GM19035 (cell line): Measurements from ENCODE around the gene ZNF397.

ENCODE experiments used
- ATAC-seq: cut with Tn5 transposase; IDR thresholded peaks from one replicate; pipeline ENCODE4 v1.9.1; 2021; ENCODE audit not compliant: unreplicated experiment

ZNF397 gene

GRCh38 chr18:35245719-35246317 lies 5.0 kb downstream of the ZNF397 start:
- ATAC-seq = no peak

GRCh38 chr18:35246831-35247230 lies 6.0 kb downstream of the ZNF397 start:
- ATAC-seq = no peak

- ATAC-seq = no peak
Measured at GRCh38 chr18:35247412-35248249, 6.8 kb downstream of the ZNF397 start.

GRCh38 chr18:35248429-35248828 lies 7.6 kb downstream of the ZNF397 start:
- no peak for ATAC-seq

- no peak for ATAC-seq
Measured at GRCh38 chr18:35252466-35252865, 11.6 kb downstream of the ZNF397 start.

- no peak for ATAC-seq
Measured at GRCh38 chr18:35253655-35254287, 12.9 kb downstream of the ZNF397 start.

- ATAC-seq = no peak
Measured at GRCh38 chr18:35256947-35257346, 16.1 kb downstream of the ZNF397 start.

- no peak for ATAC-seq
Measured at GRCh38 chr18:35264409-35264808, 23.6 kb downstream of the ZNF397 start.

GRCh38 chr18:35267161-35267651 lies 26.4 kb downstream of the ZNF397 start:
- peak; percentile 72 for ATAC-seq

GRCh38 chr18:35267809-35268208 lies 27.0 kb downstream of the ZNF397 start:
- no peak for ATAC-seq

- no peak for ATAC-seq
Measured at GRCh38 chr18:35268821-35269220, 28.0 kb downstream of the ZNF397 start.

GRCh38 chr18:35271656-35272055 lies 30.8 kb downstream of the ZNF397 start:
- ATAC-seq = no peak

GRCh38 chr18:35276267-35276666 lies 35.4 kb downstream of the ZNF397 start:
- no peak for ATAC-seq

GRCh38 chr18:35277633-35278032 lies 36.8 kb downstream of the ZNF397 start:
- ATAC-seq = no peak

GRCh38 chr18:35278085-35278484 lies 37.3 kb downstream of the ZNF397 start:
- no peak for ATAC-seq

GRCh38 chr18:35278969-35279368 lies 38.1 kb downstream of the ZNF397 start:
- no peak for ATAC-seq

GRCh38 chr18:35282353-35282752 lies 41.5 kb downstream of the ZNF397 start:
- no peak for ATAC-seq

- no peak for ATAC-seq
Measured at GRCh38 chr18:35283923-35284794, 43.3 kb downstream of the ZNF397 start.

- no peak for ATAC-seq
Measured at GRCh38 chr18:35284841-35285240, 44.0 kb downstream of the ZNF397 start.

GRCh38 chr18:35289293-35289692 lies 48.5 kb downstream of the ZNF397 start:
- ATAC-seq = peak; percentile 4

GRCh38 chr18:35289727-35290093 lies 48.9 kb downstream of the ZNF397 start:
- peak; percentile 43 for ATAC-seq
